ENCODE measurements around the gene KIRREL3.

- no peak for TF ChIP-seq CTCF (optimal IDR thresholded peaks at IDR 0.05 in 1 of 3, IDR thresholded peaks at IDR 0.05 in 1 of 3, conservative IDR thresholded peaks at IDR 0.05 in 1 of 3; ENCODE audit: extremely low read depth in 1 of 3, insufficient read depth in 2 of 3, low read length in 3 of 3)
- no peak for TF ChIP-seq EZH2 (IDR thresholded peaks at IDR 0.05; ENCODE audit: low read length)
These were observed 398.1 kb downstream of the KIRREL3 start for GRCh38 chr11:126602349-126602940.
